Stimulated activated CD8-positive, alpha-beta memory T cell treated with anti-CD3 and anti-CD28 coated beads, Interleukin-7, amount 100 ng/mL, for 48 hours (primary cell): ENCODE data around the gene SUFU.

Source experiments
- DNase-seq, 2 donors: peaks; one replicate each; pipeline ENCODE4 v3.0.0-alpha.2; 2020; ENCODE audit warnings: low read depth in 1 of 2; ENCODE audit errors: extremely low read depth in 1 of 2

SUFU gene

GRCh38 chr10:102546606-102547320 is 43.0 kb downstream of the SUFU start:
- no peak for DNase-seq

- DNase-seq, result no peak
Observed at GRCh38 chr10:102549549-102549948, 45.8 kb downstream of the SUFU start.

GRCh38 chr10:102550636-102551210 is 47.0 kb downstream of the SUFU start:
- DNase-seq, result no peak

- no peak for DNase-seq
Observed at GRCh38 chr10:102552533-102552932, 48.8 kb downstream of the SUFU start.

- no peak for DNase-seq
Observed at GRCh38 chr10:102553771-102554170, 50.0 kb downstream of the SUFU start.

- DNase-seq, result no peak
Observed at GRCh38 chr10:102554531-102554930, 50.8 kb downstream of the SUFU start.

- DNase-seq, result no peak
Observed at GRCh38 chr10:102555781-102556328, 52.1 kb downstream of the SUFU start.

GRCh38 chr10:102557569-102557968 is 53.8 kb downstream of the SUFU start:
- no peak for DNase-seq

- DNase-seq, result no peak
Observed at GRCh38 chr10:102559764-102560163, 56.0 kb downstream of the SUFU start.

- DNase-seq, result no peak
Observed at GRCh38 chr10:102564209-102564834, 60.5 kb downstream of the SUFU start.

GRCh38 chr10:102565793-102566192 is 62.0 kb downstream of the SUFU start:
- DNase-seq, result no peak

- no peak for DNase-seq
Observed at GRCh38 chr10:102578782-102579181, 75.0 kb downstream of the SUFU start.

- DNase-seq, result no peak
Observed at GRCh38 chr10:102579328-102579727, 75.6 kb downstream of the SUFU start.

GRCh38 chr10:102580230-102580629 is 76.5 kb downstream of the SUFU start:
- DNase-seq, result no peak

GRCh38 chr10:102581401-102581800 is 77.6 kb downstream of the SUFU start:
- DNase-seq, result no peak

- no peak for DNase-seq
Observed at GRCh38 chr10:102581981-102582580, 78.3 kb downstream of the SUFU start.

GRCh38 chr10:102583435-102584417 is 80.0 kb downstream of the SUFU start:
- DNase-seq, result peak; percentile 46 to 72

GRCh38 chr10:102585026-102585425 is 81.3 kb downstream of the SUFU start:
- DNase-seq, result no peak

- no peak for DNase-seq
Observed at GRCh38 chr10:102586858-102587257, 83.1 kb downstream of the SUFU start.

GRCh38 chr10:102588875-102589274 is 85.1 kb downstream of the SUFU start:
- DNase-seq, result no peak
